ENCODE measurements around the gene TPM2.
A peak's percentile ranks its signal among the peaks of the same experiment; 100 is the strongest.
"Not testable (repeated sequence)": the region's sequence is repeated elsewhere in the genome, so short reads cannot be mapped to it uniquely, and the experiment has no call there.

Gene TPM2

DNA sequence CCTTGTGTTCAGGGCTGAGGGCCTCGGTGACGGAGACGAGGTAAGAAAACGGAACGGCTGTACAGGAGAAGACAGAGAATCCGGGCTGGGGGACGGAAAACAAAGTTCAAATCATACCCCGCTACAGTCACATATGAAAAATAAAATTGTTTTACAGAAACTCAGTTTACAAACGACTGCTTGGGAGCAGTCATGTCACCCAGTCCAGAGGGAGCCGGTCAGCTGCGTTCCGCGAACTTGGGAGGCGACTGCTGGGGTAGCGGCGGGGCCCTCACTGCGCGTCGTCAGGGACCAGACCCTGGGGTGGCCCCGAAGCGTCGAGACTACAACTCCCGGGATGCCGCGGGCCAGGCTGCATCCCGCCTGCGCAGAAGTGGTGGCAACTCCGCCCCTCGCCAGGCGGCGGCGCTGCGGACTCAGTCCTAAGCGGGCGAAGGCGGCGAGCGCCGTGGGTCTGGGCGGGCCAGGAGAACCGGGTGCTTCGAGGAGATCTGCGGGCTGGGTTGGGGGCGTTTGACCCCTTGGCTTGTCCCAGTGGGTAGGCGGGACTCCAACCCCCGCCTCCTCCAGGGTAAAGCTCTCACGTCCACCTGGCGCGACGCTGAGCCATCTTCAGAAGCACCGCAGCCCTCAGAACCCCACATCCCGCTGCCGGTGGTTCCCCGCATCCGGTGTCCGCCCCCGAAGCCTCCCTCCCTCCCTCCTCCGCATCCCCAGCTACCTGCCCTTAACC, 43.0 kb downstream of the TPM2 start:
- peaks cover 12% of the 10 kb centered on the region for H3K4me1 ChIP-seq (ENCODE audit: insufficient read depth, low read length)
- H3K27ac ChIP-seq (ENCODE audit: low read depth, low read length) = peak overlapping the region; percentile 81
- H3K9ac ChIP-seq (ENCODE audit: low read length) = peak overlapping the region; percentile 76
- no peaks in the 10 kb centered on the region for H3K27me3 ChIP-seq (ENCODE audit: control insufficient read depth in 1 of 2, insufficient read depth in 2 of 2, low read length in 2 of 2)
- no peaks in the 10 kb centered on the region for H3K9me3 ChIP-seq (ENCODE audit: low read length)
- H3K4me3 ChIP-seq (ENCODE audit: low read depth in 1 of 2, low read length in 2 of 2) = peak overlapping the region; percentile 56 to 65
- H3K36me3 ChIP-seq (ENCODE audit: insufficient read depth, low read length) = no peaks in the 10 kb centered on the region

DNA sequence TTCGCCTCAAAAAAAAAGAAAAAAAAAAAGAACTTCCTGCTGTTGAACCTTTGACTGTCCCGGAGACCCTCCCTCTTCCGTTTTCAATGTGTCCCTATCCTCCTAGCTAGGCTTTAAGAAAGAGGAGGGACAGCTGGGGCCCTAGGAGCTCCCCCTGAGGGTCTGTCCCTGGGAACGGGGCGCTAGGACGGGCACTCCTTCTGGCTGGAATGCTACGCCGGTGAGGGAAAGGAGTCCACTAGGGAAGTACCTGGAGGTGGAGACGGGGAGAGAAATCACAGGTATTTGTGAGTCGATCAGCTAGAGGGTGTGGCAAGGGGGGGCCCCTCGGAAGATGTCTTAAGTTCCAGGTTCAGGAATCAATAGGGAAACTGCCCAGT, 43.6 kb downstream of the TPM2 start:
- Histone ChIP-seq H3K9ac (ENCODE audit: low read length) (peak overlapping the region; percentile 76), H3K9me3 (ENCODE audit: low read length) (no peaks in the 10 kb centered on the region), H3K27ac (ENCODE audit: low read depth, low read length) (peak overlapping the region; percentile 81), H3K4me1 (ENCODE audit: insufficient read depth, low read length) (peaks cover 12% of the 10 kb centered on the region), H3K27me3 (ENCODE audit: control insufficient read depth in 1 of 2, insufficient read depth in 2 of 2, low read length in 2 of 2) (no peaks in the 10 kb centered on the region), H3K36me3 (ENCODE audit: insufficient read depth, low read length) (no peaks in the 10 kb centered on the region), H3K4me3 (ENCODE audit: low read depth in 1 of 2, low read length in 2 of 2) (peak overlapping the region; percentile 56 to 65)

DNA sequence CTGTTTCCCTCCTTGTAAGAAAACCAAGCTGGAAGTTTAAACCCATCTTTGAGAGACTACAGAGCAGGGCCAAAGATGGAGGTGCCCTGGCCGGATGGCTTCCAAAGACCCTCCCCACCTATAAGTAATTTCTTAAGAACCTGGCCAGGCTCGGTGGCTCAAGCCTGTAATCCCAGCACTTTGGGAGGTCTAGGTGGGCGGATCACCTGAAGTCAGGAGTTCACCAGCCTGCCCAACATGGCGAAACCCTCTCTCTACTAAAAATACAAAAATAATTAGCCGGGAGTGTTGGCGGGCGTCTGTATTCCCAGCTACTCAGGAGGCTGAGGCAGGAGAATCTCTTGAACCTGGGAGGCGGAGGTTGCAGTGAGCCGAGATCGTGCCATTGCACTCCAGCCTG, 44.0 kb downstream of the TPM2 start:
- H3K9ac ChIP-seq (ENCODE audit: low read length); H3K9me3 ChIP-seq (ENCODE audit: low read length); H3K36me3 ChIP-seq (ENCODE audit: insufficient read depth, low read length); H3K27me3 ChIP-seq (ENCODE audit: control insufficient read depth in 1 of 2, insufficient read depth in 2 of 2, low read length in 2 of 2); H3K27ac ChIP-seq (ENCODE audit: low read depth, low read length): not testable (repeated sequence)
- Histone ChIP-seq H3K4me3 (ENCODE audit: low read depth in 1 of 2, low read length in 2 of 2) (peak overlapping the region; percentile 56 to 65), H3K4me1 (ENCODE audit: insufficient read depth, low read length) (peaks cover 12% of the 10 kb centered on the region)

DNA sequence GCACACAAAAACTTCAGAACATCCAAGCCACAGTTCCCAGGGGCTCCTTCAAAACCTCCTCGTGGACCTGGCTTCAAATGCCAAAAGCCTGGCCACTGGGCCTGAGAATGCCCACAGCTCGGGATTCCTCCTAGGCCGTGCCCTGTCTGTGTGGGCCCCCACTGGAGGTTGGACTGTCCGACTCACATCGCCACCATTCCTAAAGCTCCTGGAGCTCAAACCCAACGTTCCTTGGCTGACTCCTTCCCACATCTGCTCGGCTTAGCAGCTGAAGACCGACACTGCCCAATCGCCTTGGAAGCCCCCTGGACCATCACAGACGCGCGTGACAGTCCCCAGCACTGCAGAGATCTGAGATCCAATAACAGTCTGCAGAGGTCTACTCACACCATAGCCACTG, 46.7 kb downstream of the TPM2 start:
- Histone ChIP-seq H3K27me3 (ENCODE audit: control insufficient read depth in 1 of 2, insufficient read depth in 2 of 2, low read length in 2 of 2) (no peaks in the 10 kb centered on the region), H3K36me3 (ENCODE audit: insufficient read depth, low read length) (no peaks in the 10 kb centered on the region), H3K9me3 (ENCODE audit: low read length) (no peaks in the 10 kb centered on the region)

DNA sequence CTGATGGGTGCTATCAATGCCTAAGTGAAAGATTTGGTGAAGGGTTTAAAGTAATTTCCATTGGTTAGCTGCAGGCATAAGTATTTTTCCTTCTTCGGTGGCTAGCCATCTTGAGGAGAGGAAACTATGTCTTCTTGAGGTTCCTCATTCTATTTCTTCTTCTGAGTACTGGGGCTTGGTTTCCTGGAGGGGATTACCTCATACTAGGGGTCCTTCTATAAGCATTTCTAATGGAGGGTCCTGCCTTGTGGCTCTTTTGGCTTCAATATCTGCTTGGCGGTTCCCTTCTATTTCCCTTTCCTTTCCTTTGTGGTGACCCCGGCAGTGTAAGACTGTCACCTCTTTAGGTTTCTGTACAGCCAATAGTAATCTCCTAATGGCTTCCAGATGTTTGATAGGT, 48.2 kb downstream of the TPM2 start:
- H3K27me3 ChIP-seq (ENCODE audit: control insufficient read depth in 1 of 2, insufficient read depth in 2 of 2, low read length in 2 of 2); H3K9ac ChIP-seq (ENCODE audit: low read length); H3K4me3 ChIP-seq (ENCODE audit: low read depth in 1 of 2, low read length in 2 of 2); H3K36me3 ChIP-seq (ENCODE audit: insufficient read depth, low read length); H3K4me1 ChIP-seq (ENCODE audit: insufficient read depth, low read length); H3K27ac ChIP-seq (ENCODE audit: low read depth, low read length); H3K9me3 ChIP-seq (ENCODE audit: low read length): not testable (repeated sequence)

More for the DNA sequence above, 46.7 kb downstream of the TPM2 start:
- Histone ChIP-seq H3K27ac (ENCODE audit: low read depth, low read length) (no peak overlapping the region), H3K4me1 (ENCODE audit: insufficient read depth, low read length) (peaks cover 12% of the 10 kb centered on the region), H3K4me3 (ENCODE audit: low read depth in 1 of 2, low read length in 2 of 2) (no peak overlapping the region), H3K9ac (ENCODE audit: low read length) (no peak overlapping the region)

DNA sequence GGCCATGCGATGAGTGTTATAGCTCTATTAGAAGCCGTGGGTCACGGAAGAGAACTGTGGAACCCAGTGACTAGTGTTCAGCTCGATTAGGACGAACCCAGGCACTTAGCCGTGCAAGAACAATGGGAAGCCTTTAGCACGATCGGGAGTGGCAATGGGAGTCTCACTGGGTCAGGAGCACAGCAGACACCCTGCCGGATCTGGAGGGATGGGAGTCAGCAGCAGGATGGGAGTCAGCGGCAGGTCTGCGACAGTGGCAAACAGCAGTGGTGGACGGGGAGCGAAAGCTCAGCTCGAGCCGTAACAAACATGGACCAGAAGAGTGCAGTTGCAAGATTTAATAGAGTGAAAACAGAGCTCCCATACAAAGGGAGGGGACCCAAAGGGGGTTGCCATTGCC, 49.3 kb downstream of the TPM2 start:
- not testable (repeated sequence) for H3K4me3 ChIP-seq (ENCODE audit: low read depth in 1 of 2, low read length in 2 of 2); H3K36me3 ChIP-seq (ENCODE audit: insufficient read depth, low read length); H3K27ac ChIP-seq (ENCODE audit: low read depth, low read length); H3K9ac ChIP-seq (ENCODE audit: low read length); H3K27me3 ChIP-seq (ENCODE audit: control insufficient read depth in 1 of 2, insufficient read depth in 2 of 2, low read length in 2 of 2); H3K4me1 ChIP-seq (ENCODE audit: insufficient read depth, low read length); H3K9me3 ChIP-seq (ENCODE audit: low read length)

DNA sequence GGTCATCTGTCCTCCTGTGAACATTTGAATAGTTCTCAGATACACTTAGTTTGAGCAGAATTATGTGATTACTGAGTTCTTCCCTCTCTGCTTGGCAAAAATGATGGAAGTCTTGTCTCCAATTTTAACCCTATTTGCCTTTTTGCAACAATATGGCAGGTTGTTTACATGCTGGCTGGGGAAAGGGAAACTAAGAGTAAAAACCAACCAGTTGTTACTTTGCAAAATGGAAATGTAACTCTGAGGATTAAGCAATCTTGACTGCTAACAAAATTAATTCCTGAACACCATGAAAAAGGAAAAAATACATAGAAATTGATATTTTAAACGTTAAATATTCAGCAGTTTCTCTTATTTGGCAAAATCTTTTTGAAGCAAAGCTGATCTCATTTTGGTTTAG, 50.1 kb downstream of the TPM2 start:
- Histone ChIP-seq H3K9ac (ENCODE audit: low read length) (no peak overlapping the region), H3K27ac (ENCODE audit: low read depth, low read length) (no peak overlapping the region), H3K4me3 (ENCODE audit: low read depth in 1 of 2, low read length in 2 of 2) (no peak overlapping the region), H3K9me3 (ENCODE audit: low read length) (no peaks in the 10 kb centered on the region), H3K4me1 (ENCODE audit: insufficient read depth, low read length) (no peaks in the 10 kb centered on the region), H3K27me3 (ENCODE audit: control insufficient read depth in 1 of 2, insufficient read depth in 2 of 2, low read length in 2 of 2) (no peaks in the 10 kb centered on the region), H3K36me3 (ENCODE audit: insufficient read depth, low read length) (no peaks in the 10 kb centered on the region)

DNA sequence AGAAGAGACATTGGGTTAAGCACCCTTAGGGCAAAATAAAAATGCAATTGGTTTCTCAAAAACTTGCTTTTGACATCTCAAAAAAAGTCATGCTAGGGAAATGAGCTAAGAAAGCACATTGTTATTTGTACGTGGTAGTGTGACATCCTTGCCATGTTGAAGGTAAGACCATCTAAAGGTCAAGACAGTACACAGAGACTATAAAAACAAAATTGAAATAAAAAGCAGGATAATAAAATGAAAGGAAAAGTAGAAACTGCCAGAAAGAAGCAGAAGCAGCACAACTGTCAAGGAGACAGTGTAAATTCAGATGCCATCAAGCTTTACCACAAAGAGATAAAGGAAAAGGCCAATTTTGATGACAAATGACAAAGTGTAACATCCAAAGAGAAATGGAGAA, 50.5 kb downstream of the TPM2 start:
- H3K36me3 ChIP-seq (ENCODE audit: insufficient read depth, low read length); H3K9me3 ChIP-seq (ENCODE audit: low read length); H3K27ac ChIP-seq (ENCODE audit: low read depth, low read length); H3K27me3 ChIP-seq (ENCODE audit: control insufficient read depth in 1 of 2, insufficient read depth in 2 of 2, low read length in 2 of 2); H3K4me1 ChIP-seq (ENCODE audit: insufficient read depth, low read length); H3K4me3 ChIP-seq (ENCODE audit: low read depth in 1 of 2, low read length in 2 of 2); H3K9ac ChIP-seq (ENCODE audit: low read length): not testable (repeated sequence)

DNA sequence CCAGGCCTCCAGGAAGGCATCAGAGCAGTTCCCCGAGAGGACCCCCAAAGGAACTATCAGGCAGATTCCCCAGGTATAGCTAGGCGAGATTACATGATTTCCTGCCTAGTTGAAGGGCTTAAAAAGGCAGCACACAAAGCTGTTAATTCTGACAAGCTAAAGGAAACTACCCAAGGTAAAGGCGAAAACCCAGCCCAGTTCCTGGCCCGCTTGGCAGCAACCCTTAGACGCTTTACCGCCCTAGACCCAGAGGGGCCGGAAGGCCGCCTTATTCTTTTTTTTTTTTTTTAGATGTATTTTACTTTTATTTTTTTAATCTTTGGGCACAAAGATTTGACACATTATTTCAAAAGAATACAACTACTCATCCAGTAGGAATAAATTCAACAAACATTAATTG, 51.0 kb downstream of the TPM2 start:
- H3K36me3 ChIP-seq (ENCODE audit: insufficient read depth, low read length); H3K27ac ChIP-seq (ENCODE audit: low read depth, low read length): not testable (repeated sequence)

DNA sequence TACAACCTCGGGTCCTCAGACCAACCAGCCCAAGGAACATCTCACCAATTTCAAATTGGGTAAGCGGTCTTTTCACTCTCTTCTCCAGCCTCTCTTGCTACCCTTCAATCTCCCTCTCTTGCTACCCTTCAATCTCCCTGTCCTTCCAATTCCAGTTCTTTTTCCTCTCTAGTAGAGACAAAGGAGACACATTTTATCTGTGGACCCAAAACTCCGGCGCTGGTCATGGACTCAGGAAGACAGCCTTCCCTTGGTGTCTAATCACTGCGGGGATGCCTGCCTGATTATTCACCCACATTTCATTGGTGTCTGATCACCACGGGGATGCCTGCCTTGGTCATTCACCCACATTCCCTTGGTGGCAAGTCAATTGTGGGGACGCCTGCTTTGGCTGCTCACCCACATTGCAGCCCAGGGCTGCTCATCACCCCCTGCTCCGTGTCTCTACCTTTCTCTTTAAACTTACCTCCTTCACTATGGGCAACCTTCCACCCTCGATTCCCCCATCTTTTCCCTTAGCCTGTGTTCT, 52.2 kb downstream of the TPM2 start:
- not testable (repeated sequence) for H3K27ac ChIP-seq (ENCODE audit: low read depth, low read length)

More for the DNA sequence above, 51.0 kb downstream of the TPM2 start:
- H3K9ac ChIP-seq (ENCODE audit: low read length); H3K9me3 ChIP-seq (ENCODE audit: low read length); H3K27me3 ChIP-seq (ENCODE audit: control insufficient read depth in 1 of 2, insufficient read depth in 2 of 2, low read length in 2 of 2); H3K4me3 ChIP-seq (ENCODE audit: low read depth in 1 of 2, low read length in 2 of 2); H3K4me1 ChIP-seq (ENCODE audit: insufficient read depth, low read length): not testable (repeated sequence)

DNA sequence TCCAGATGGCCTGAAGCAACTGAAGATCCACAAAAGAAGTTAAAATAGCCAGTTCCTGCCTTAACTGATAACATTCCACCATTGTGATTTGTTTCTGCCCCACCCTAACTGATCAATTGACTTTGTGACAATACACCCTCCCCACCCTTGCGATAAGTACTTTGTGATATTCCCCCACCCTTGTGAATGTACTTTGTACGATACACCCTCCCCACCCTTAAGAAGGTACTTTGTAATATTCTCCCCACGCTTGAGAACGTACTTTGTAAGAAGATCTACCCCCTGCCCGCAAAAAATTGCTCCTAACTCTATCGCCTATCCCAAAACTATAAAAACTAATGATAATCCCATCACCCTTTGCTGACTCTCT, 52.9 kb downstream of the TPM2 start:
- H3K4me1 ChIP-seq (ENCODE audit: insufficient read depth, low read length); H3K9ac ChIP-seq (ENCODE audit: low read length); H3K27ac ChIP-seq (ENCODE audit: low read depth, low read length): not testable (repeated sequence)

More for the DNA sequence above, 52.2 kb downstream of the TPM2 start:
- not testable (repeated sequence) for H3K9ac ChIP-seq (ENCODE audit: low read length); H3K4me1 ChIP-seq (ENCODE audit: insufficient read depth, low read length); H3K4me3 ChIP-seq (ENCODE audit: low read depth in 1 of 2, low read length in 2 of 2); H3K9me3 ChIP-seq (ENCODE audit: low read length); H3K27me3 ChIP-seq (ENCODE audit: control insufficient read depth in 1 of 2, insufficient read depth in 2 of 2, low read length in 2 of 2); H3K36me3 ChIP-seq (ENCODE audit: insufficient read depth, low read length)

DNA sequence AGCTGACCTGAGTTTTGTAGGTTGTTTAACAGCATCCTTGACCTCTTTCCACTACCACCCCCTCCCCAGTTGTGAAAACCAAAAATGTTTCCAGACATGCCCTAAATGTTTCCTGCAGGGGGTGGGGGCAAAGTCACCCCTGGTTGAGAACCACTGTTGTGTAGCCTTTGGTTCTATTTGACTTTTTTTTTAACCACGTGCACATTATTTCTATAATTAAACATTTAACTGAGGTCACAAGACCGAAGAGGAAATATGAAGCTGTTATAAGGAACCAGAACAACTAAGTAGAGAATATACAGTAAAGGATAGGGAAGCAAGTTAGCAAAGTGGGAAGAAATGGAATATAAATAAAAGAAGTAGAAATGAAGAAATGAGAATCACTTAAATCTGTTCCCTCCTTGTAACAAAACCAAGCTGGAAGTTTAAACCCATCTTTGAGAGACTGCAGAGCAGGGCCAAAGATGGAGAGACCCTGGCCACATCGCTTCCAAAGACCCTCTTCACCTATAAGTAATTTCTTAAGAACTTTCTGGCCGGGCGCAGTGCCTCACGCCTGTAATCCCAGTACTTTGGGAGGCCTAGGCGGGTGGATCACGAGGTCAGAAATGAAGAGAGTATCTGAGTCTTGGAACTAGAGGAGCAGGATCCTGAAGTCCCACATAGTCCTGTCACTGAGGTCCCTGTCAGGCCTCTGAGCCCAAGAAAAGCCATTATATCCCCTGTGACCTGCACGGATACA, 53.4 kb downstream of the TPM2 start:
- Histone ChIP-seq H3K27ac (ENCODE audit: low read depth, low read length) (no peak overlapping the region), H3K9ac (ENCODE audit: low read length) (no peak overlapping the region), H3K9me3 (ENCODE audit: low read length) (no peaks in the 10 kb centered on the region), H3K4me1 (ENCODE audit: insufficient read depth, low read length) (no peaks in the 10 kb centered on the region), H3K27me3 (ENCODE audit: control insufficient read depth in 1 of 2, insufficient read depth in 2 of 2, low read length in 2 of 2) (no peaks in the 10 kb centered on the region), H3K4me3 (ENCODE audit: low read depth in 1 of 2, low read length in 2 of 2) (no peak overlapping the region), H3K36me3 (ENCODE audit: insufficient read depth, low read length) (no peaks in the 10 kb centered on the region)

More for the DNA sequence above, 52.9 kb downstream of the TPM2 start:
- not testable (repeated sequence) for H3K27me3 ChIP-seq (ENCODE audit: control insufficient read depth in 1 of 2, insufficient read depth in 2 of 2, low read length in 2 of 2); H3K9me3 ChIP-seq (ENCODE audit: low read length); H3K36me3 ChIP-seq (ENCODE audit: insufficient read depth, low read length); H3K4me3 ChIP-seq (ENCODE audit: low read depth in 1 of 2, low read length in 2 of 2)
